Measurements from ENCODE around the gene MAST3. TPM values are rescaled to one million over a fixed set of nuclear protein-coding genes. Genes with fewer than 3 reads are reported as not detected.

MAST3 gene
- total RNA-seq, 1 donor from 2014 or later, result 48.6 TPM

GRCh38 chr19:18089726-18090125, 7.9 kb upstream of the MAST3 start:
- TF ChIP-seq CTCF (IDR thresholded peaks at IDR 0.05), result no peak
- Mint-ChIP-seq H3K4me1 (peaks cover 60% of the 10 kb centered on the region), H3K27me3 (no peaks in the 10 kb centered on the region), H3K27ac (peak overlapping the region; percentile 97), H3K4me3 (peak overlapping the region; percentile 38), H3K36me3 (ENCODE audit: low read depth) (no peaks in the 10 kb centered on the region), H3K9me3 (no peaks in the 10 kb centered on the region)
- intact Hi-C loops (cut with micrococcal nuclease), result loop anchor here (1.0 to 10.0 kb wide), 4 partner anchors 9 to 565 kb away; partner anchors contain the start of gene FCHO1
- ATAC-seq (ENCODE audit: low read depth) (no peak), DNase-seq (no peak)
- ChIA-PET POLR2A (interaction anchor here (1.2 to 8.7 kb wide), 6 partner anchors 9 to 134 kb away, joined by 3 to 146 read pairs (median 20); partner anchors contain the start of gene MAST3), CTCF (interaction anchor here (1.8 kb wide), 1 partner anchor 8 kb away, joined by 9 read pairs; the partner anchor contains the start of gene MAST3)

DNA sequence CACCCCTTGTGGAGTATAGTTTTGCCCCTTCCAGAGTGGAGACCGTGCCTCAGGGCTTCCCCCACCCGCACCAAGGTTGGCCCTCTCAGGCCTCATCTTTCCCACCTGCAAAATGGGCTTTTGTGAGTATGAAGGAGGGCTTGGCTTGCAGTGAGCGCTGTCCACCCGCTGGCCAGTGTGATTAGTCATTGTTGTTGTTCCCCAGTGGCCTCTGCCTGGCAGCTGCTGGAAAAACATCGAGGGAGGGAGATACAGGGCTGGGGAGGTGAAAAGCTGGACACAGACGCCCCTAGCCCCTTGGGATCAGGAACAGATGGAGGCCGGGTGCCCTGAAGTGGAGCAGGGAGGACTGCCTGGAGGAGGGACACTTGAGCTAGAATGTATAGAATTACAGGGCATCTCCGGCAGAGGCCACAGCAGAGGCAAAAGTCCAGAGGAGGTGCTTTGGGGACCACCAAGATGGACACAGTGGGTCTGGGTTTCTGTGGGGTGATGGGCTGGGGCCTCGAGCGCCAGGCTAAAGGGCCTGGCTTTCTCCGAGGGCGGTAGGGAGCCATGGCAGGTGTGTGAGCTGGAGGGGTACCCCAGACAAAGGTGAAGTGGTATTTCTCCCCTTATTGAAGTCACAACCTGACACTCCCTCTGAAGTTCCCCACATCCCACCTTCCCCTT, 6.9 kb upstream of the MAST3 start:
- no peak for ATAC-seq (ENCODE audit: low read depth)
- H3K9me3 Mint-ChIP-seq, result no peaks in the 10 kb centered on the region
- ChIA-PET CTCF (interaction anchor here (1.1 to 1.5 kb wide), 2 partner anchors 19 to 83 kb away, joined by 4 to 5 read pairs; partner anchors contain the start of gene ARRDC2), POLR2A (interaction anchor here (0.6 to 8.7 kb wide), 19 partner anchors 8 to 1646 kb away, joined by 3 to 146 read pairs (median 6); partner anchors contain the start of genes JUND, MAST3 and PIK3R2)
- peak overlapping the region; percentile 97 for H3K27ac Mint-ChIP-seq
- no peak for DNase-seq
- H3K4me3 Mint-ChIP-seq, result peak overlapping the region; percentile 67
- no peak for TF ChIP-seq CTCF (IDR thresholded peaks at IDR 0.05)
- no peaks in the 10 kb centered on the region for H3K27me3 Mint-ChIP-seq
- intact Hi-C loops (cut with micrococcal nuclease), result loop anchor here (10.0 kb wide), 2 partner anchors 336 to 566 kb away; partner anchors contain the start of gene FCHO1
- peaks cover 1% of the 10 kb centered on the region for H3K36me3 Mint-ChIP-seq (ENCODE audit: low read depth)
- peaks cover 59% of the 10 kb centered on the region for H3K4me1 Mint-ChIP-seq

- POLR2A ChIA-PET, result interaction anchor here (0.6 to 8.7 kb wide), 22 partner anchors 7 to 1646 kb away, joined by 3 to 146 read pairs (median 4); partner anchors contain the start of genes ARRDC2, JUND, MAST3 and PIK3R2
- Mint-ChIP-seq H3K9me3 (no peaks in the 10 kb centered on the region), H3K4me3 (peak overlapping the region; percentile 67), H3K4me1 (peaks cover 60% of the 10 kb centered on the region), H3K27ac (peak overlapping the region; percentile 97), H3K36me3 (ENCODE audit: low read depth) (peaks cover 1% of the 10 kb centered on the region), H3K27me3 (no peaks in the 10 kb centered on the region)
- ATAC-seq (ENCODE audit: low read depth) (peak; percentile 68), DNase-seq (peak; percentile 58)
- intact Hi-C loops (cut with micrococcal nuclease), result loop anchor here (10.0 kb wide), 2 partner anchors 336 to 566 kb away; partner anchors contain the start of gene FCHO1
- CTCF ChIA-PET, result interaction anchor here (1.1 to 1.5 kb wide), 2 partner anchors 18 to 84 kb away, joined by 4 to 5 read pairs; partner anchors contain the start of gene ARRDC2
- TF ChIP-seq CTCF (IDR thresholded peaks at IDR 0.05), result no peak
Observed at GRCh38 chr19:18091217-18091608, 6.4 kb upstream of the MAST3 start.

GRCh38 chr19:18093439-18094161, 4.0 kb upstream of the MAST3 start:
- peaks cover 50% of the 10 kb centered on the region for H3K4me1 Mint-ChIP-seq
- H3K27ac Mint-ChIP-seq, result peak overlapping the region; percentile 7
- H3K27me3 Mint-ChIP-seq, result no peaks in the 10 kb centered on the region
- DNase-seq, result no peak
- H3K4me3 Mint-ChIP-seq, result no peak overlapping the region
- ATAC-seq (ENCODE audit: low read depth), result no peak
- no peak for TF ChIP-seq CTCF (IDR thresholded peaks at IDR 0.05)
- ChIA-PET POLR2A (interaction anchor here (1.1 to 8.7 kb wide), 4 partner anchors 12 to 92 kb away, joined by 4 to 146 read pairs (median 9); no protein-coding TSS in a partner anchor), CTCF (interaction anchor here (1.0 kb wide), 1 partner anchor 75 kb away, joined by 3 read pairs; no protein-coding TSS in a partner anchor)
- H3K9me3 Mint-ChIP-seq, result no peaks in the 10 kb centered on the region
- intact Hi-C loops (cut with micrococcal nuclease), result loop anchor here (10.0 kb wide), 2 partner anchors 339 to 569 kb away; partner anchors contain the start of gene FCHO1
- peaks cover 5% of the 10 kb centered on the region for H3K36me3 Mint-ChIP-seq (ENCODE audit: low read depth)

Data from activated B cell treated with CpG ODN at 0.5 μM for 24 hours (primary cell).